PC-9 (cell line): ENCODE results near the gene ARMH2.

Experiments used
- EZH2 ChIP-seq: fragments of 200-600 bp; sonication (generic); IDR thresholded peaks from 2 replicates; pipeline ENCODE4 v1.8.0; 2017; ENCODE audit warnings: antibody characterized with exemption, low read depth
- TF ChIP-seq, protein P1 (sequence below): fragments of 200-600 bp; sonication (generic); conservative IDR thresholded peaks from 2 replicates; pipeline ENCODE4 v1.6.1; 2017; ENCODE audit warnings: mixed run types, antibody characterized with exemption, mild to moderate bottlenecking, moderate library complexity

DNA sequence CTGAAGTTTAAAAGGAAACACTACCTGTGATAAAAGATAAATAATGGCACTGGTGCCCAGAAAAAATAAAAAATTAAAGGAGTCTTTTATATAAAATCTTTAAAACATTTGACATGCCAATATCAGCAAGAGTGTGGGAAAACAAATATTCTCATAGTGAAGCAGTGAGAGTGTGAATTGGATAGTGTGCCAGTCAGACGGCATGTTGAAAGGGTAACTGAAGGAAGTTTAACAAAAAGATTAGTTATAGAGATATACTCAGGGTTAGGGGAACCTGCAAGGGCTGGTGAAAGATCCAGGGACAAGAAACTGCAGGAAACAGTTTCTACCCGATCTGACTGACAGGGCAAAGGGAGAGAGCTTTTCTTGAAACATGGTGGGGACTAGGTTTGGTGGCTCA, 46.2 kb downstream of the ARMH2 start:
- TF ChIP-seq EZH2, result no peak
- TF ChIP-seq, protein P1, sequence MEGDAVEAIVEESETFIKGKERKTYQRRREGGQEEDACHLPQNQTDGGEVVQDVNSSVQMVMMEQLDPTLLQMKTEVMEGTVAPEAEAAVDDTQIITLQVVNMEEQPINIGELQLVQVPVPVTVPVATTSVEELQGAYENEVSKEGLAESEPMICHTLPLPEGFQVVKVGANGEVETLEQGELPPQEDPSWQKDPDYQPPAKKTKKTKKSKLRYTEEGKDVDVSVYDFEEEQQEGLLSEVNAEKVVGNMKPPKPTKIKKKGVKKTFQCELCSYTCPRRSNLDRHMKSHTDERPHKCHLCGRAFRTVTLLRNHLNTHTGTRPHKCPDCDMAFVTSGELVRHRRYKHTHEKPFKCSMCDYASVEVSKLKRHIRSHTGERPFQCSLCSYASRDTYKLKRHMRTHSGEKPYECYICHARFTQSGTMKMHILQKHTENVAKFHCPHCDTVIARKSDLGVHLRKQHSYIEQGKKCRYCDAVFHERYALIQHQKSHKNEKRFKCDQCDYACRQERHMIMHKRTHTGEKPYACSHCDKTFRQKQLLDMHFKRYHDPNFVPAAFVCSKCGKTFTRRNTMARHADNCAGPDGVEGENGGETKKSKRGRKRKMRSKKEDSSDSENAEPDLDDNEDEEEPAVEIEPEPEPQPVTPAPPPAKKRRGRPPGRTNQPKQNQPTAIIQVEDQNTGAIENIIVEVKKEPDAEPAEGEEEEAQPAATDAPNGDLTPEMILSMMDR, result no peak
